HG03280 (cell line): Measurements from ENCODE around the gene MT1X.
"Not testable (repeated sequence)": the region's sequence is repeated elsewhere in the genome, so short reads cannot be mapped to it uniquely, and the experiment has no call there.

ENCODE experiments used
- ATAC-seq: cut with Tn5 transposase; IDR thresholded peaks from one replicate; pipeline ENCODE4 v1.9.1; 2021; ENCODE audit warnings: mild to moderate bottlenecking, moderate library complexity; ENCODE audit not compliant: unreplicated experiment

MT1X gene

DNA sequence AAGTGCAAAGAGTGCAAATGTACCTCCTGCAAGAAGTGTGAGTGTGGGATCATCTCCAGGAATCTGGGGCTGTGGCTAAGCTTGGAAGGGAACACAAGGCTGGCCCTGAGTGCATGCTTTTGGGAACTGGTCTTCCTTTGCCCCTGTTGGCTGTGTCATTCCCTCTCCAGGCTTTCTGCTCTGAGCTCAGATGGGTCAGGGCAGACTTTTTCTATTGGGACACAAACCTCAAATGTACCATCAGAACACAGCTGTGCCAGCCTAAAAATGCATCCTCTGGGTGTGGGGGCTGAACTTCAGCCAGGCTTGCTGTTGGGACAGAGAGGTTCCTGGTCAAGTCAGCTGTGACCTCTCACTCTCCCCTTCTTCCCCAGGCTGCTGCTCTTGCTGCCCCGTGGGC, 29.7 kb upstream of the MT1X start:
- ATAC-seq: no peak

DNA sequence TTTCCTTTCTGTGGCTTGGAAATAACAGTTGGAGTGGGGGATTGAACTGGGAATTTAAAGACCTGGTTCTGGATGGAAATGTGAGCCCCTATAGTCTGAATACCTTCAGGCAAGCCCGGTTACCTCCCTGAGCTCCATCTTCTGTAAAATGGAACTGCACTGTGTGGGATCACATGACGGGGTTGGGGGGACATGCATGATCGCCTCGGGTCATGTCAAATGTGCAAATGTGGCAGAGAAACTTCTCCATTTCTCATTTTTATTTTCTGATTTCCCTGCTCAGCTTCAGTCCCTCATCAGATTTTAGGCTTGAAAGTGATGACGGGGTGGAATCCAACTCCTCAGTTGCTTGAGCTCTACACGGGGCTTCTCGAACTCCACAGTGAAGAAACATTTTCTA, 29.1 kb upstream of the MT1X start:
- no peak for ATAC-seq

GRCh38 chr16:56657555-56658326, 24.5 kb upstream of the MT1X start, which contains the start of gene MT1F:
MT1F (plus strand) TSS chr16:56657959; CDS start chr16:56658059, 100 bp downstream.
- ATAC-seq: no peak

- no peak for ATAC-seq
Observed at GRCh38 chr16:56658327-56658875, 23.9 kb upstream of the MT1X start.

GRCh38 chr16:56662357-56663354, 19.6 kb upstream of the MT1X start:
- ATAC-seq: no peak

DNA sequence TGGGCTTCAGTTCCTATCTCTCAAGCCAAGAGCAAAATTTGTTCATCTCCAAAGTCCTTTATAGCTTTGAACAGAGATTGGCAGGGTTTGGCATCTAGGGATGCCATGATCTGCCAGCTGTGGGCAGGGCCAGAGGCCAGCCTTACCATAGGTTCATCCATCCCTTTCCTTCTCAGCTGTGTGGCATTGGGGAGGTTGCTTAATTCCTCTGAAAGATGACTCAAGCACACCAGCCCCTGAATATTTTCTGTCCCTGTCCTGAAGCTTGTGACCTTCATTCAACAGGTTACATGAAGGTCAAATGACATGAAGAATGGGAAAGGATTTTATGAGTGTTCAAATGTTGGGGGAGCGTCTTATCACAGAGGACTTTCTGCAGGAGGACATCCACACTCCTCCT, 17.8 kb upstream of the MT1X start:
- ATAC-seq: no peak

- ATAC-seq: not testable (repeated sequence)
Observed at GRCh38 chr16:56665286-56666261, 16.7 kb upstream of the MT1X start.

DNA sequence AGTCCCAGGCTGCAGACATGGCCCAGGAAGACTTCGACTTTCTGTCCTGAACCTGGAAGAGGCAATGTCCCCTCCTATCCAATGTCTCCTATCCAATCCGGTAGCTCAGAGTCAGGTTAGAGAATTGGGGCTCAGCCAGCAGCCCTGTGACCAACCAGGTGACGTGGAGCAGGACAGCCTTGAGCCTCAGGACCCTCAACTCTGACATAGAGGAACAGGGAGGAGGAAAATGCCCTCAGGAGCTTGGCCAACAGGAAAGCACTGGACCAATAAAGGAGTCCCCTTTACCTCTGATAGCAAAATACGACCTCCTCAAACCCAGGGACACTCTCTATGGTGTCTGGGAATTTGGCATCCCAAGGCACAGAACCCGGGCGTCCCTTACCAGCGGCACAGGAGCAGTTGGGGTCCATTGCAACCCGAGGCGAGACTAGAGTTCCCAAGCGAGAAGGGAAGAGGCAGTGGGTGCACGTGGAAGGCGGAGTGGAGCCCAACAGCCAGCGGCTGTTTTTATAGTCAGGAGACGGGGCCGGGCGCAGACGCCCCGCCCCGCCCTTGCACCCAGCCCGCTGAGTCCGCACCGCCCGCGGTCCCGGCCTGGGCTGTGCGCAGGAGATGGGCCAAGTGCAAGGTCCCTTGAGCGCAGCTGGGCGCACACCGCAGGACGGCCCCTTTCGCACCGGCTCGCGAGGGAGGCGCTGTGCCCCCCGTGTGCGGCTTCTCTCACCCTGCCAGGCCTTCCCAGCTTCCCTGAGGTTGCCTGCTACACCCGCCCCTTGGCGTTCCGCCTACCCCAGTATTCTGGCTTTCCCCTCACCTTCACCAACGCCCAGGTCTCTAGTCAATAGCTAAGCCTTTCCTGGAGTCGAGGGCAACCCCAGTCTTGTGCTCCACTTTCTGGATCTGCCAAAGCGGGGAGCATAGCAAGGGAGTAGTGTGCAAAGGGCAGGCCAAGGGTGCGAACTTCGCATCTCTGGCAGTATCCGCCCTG, 14.4 kb upstream of the MT1X start, which contains the start of gene MT1G:
Gene MT1G, minus strand, starts transcription at position 485 of the 991 bp plus-strand sequence. Its CDS starts 72 bp downstream, at position 413.
- ATAC-seq: no peak

GRCh38 chr16:56669005-56669839, 13.0 kb upstream of the MT1X start, which contains the start of gene MT1H:
MT1H (plus strand) TSS chr16:56669814; CDS start chr16:56669885, 71 bp downstream.
- ATAC-seq: no peak

DNA sequence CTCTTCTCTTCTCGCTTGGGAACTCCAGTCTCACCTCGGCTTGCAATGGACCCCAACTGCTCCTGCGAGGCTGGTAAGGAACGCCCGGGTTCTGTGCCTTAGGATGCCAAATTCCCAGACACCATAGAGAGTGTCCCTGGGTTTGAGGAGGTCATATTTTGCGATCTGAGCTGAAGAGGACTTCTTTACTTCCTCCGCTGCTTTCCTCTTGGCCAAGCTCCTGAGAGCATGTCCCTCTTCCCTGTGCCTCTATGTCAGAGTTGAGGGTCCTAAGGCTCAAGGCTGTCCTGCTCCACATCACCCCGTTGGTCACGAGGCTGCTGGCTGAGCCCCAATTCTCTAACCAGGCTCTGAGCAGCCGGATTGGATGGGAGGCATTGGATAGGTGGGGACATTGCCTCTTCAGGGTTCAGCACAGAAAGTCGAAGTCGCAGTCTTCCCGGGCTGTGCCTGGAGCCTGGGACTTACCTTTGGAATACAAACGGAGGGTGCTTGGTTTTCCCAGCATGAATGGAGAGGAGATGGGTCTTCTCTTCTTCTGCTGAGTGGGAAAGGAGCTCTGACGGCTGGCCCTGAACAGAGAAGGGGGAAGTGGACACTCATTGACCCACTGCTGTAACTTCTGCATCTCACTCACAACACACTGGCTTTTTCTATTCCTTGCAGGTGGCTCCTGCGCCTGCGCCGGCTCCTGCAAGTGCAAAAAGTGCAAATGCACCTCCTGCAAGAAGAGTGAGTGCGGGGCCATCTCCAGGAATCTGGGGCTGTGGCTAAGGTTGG, 12.2 kb upstream of the MT1X start:
- ATAC-seq: no peak

GRCh38 chr16:56670620-56670934, 11.7 kb upstream of the MT1X start:
- no peak for ATAC-seq

DNA sequence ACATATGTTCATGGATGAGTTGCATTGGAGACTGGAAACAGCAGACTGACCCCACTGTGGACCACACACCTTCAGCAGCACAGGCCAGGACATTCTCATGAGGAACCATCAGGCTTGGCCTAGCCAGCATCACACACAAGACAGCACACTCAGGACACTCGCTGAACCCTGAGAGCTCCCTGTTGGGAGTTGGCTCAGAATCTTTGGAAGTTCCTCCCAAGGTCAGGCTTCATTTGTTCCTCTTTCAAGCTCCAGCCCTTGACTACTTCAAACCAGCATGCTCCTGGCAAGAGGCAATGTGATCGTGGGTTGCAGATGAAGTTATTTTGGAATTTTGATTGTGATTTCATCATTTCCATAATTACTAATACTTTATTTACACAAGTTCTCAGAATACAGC, 10.6 kb upstream of the MT1X start:
- ATAC-seq: not testable (repeated sequence)

DNA sequence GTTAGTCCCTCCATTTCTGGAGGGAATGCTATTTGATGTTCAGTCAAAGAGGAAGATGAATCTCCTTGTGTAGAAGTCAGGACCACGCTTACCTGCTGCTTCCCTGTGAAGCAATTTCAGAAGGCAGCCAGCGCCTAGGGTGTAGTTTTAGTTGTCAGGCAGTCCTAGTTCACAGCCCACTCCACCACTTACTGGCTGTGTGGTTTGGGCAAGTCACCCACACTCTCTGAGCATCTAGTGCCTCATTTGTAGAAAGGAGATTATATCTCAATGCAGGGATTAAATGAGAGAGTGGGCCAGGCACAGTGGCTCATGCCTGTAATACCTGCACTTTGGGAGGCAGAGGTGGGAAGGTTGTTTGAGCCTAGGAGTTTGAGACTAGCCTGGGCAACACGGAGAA, 10.1 kb upstream of the MT1X start:
- ATAC-seq: not testable (repeated sequence)

- no peak for ATAC-seq
Observed at GRCh38 chr16:56672761-56673536, 9.3 kb upstream of the MT1X start.

- ATAC-seq: no peak
Observed at GRCh38 chr16:56673921-56674320, 8.3 kb upstream of the MT1X start.

- ATAC-seq: not testable (repeated sequence)
Observed at GRCh38 chr16:56674570-56674969, 7.7 kb upstream of the MT1X start.
